Measurements from ENCODE around the gene TBC1D1.
A peak's percentile ranks its signal among the peaks of the same experiment; 100 is the strongest.

TBC1D1 gene

GRCh38 chr4:38184404-38184803, 293.5 kb downstream of the TBC1D1 start:
- no peak for DNase-seq (ENCODE audit: low read depth)
- TF ChIP-seq CTCF (IDR thresholded peaks at IDR 0.05; ENCODE audit: insufficient read depth, low read depth, low read length, missing control alignments): peak; percentile 55
- H3K4me3 ChIP-seq (ENCODE audit: low read length): no peak overlapping the region

- H3K4me3 ChIP-seq (ENCODE audit: low read length): no peak overlapping the region
- TF ChIP-seq CTCF (IDR thresholded peaks at IDR 0.05; ENCODE audit: insufficient read depth, low read depth, low read length, missing control alignments): no peak
- DNase-seq (ENCODE audit: low read depth): no peak
These were observed 294.7 kb downstream of the TBC1D1 start for GRCh38 chr4:38185406-38186144.

GRCh38 chr4:38188136-38188535, 297.3 kb downstream of the TBC1D1 start:
- TF ChIP-seq CTCF (IDR thresholded peaks at IDR 0.05; ENCODE audit: insufficient read depth, low read depth, low read length, missing control alignments): no peak
- no peak for DNase-seq (ENCODE audit: low read depth)
- H3K4me3 ChIP-seq (ENCODE audit: low read length): no peak overlapping the region

- peak; percentile 64 for DNase-seq (ENCODE audit: low read depth)
- H3K4me3 ChIP-seq (ENCODE audit: low read length): no peak overlapping the region
- no peak for TF ChIP-seq CTCF (IDR thresholded peaks at IDR 0.05; ENCODE audit: insufficient read depth, low read depth, low read length, missing control alignments)
These were observed 297.8 kb downstream of the TBC1D1 start for GRCh38 chr4:38188631-38189101.
